H54 (cell line): Measurements from ENCODE around the gene MYCBPAP.

Experiments used
- DNase-seq: peaks from one replicate; pipeline ENCODE4 v3.0.0; 2011; ENCODE audit warnings: low spot score, mixed read lengths; ENCODE audit not compliant: insufficient read length
- FAIRE-seq: peaks from 3 replicates; lab custom pipeline; 2011; peaks lifted over from hg19 to GRCh38; lab: Jason Lieb, UNC
- POLR2A ChIP-seq: IDR thresholded peaks from 2 replicates; pipeline ENCODE4 v1.6.1; 2011; ENCODE audit warnings: low read depth, mild to moderate bottlenecking, low read length

The MYCBPAP gene

DNA sequence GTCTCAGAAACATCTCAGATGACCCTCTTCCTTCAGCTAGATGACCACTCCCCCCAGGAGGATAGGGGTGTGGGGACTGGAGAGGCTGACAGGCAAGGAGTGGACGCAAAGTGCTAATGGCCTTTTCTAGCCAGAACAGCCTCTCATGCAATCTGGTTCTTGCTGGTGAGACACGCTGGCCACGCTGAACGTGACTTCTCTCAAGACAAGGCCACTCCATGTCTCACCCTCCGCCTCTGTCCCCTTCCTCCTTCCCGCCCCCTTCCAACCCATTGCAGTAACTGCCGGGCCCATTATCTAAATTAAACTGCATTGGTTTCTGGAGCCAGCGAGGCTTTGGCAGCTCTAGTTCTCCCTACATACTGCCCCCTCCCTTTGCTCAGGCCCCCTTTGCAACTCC lies 61.8 kb downstream of the MYCBPAP start:
- DNase-seq = no peak
- no peak for FAIRE-seq
- TF ChIP-seq POLR2A = no peak

DNA sequence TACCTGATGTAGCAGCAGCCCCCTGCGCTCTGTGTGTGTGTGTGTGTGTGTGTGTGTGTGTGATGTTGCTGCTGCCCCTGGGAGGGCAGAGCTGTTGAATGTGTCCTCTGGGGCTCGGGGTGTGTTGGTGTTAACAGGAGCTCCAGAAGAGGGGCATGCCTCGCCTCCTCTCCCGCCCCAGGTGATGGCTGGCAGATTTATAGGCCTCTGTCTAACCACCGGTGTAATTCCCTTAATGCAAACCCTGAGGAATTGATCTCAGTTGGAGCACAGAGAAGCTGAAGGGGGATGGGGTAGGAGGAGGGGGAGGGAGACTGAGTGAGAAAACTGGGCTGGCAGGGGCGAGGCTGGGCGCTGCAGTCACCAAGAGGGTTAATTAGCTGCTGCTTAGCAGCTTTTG lies 62.3 kb downstream of the MYCBPAP start:
- no peak for DNase-seq
- no peak for TF ChIP-seq POLR2A
- FAIRE-seq = no peak

GRCh38 chr17:50571681-50572080 lies 63.4 kb downstream of the MYCBPAP start:
- no peak for DNase-seq
- no peak for FAIRE-seq
- no peak for TF ChIP-seq POLR2A

- DNase-seq (no peak), FAIRE-seq (no peak)
- TF ChIP-seq POLR2A = no peak
These were observed 64.3 kb downstream of the MYCBPAP start for GRCh38 chr17:50572541-50572940.

DNA sequence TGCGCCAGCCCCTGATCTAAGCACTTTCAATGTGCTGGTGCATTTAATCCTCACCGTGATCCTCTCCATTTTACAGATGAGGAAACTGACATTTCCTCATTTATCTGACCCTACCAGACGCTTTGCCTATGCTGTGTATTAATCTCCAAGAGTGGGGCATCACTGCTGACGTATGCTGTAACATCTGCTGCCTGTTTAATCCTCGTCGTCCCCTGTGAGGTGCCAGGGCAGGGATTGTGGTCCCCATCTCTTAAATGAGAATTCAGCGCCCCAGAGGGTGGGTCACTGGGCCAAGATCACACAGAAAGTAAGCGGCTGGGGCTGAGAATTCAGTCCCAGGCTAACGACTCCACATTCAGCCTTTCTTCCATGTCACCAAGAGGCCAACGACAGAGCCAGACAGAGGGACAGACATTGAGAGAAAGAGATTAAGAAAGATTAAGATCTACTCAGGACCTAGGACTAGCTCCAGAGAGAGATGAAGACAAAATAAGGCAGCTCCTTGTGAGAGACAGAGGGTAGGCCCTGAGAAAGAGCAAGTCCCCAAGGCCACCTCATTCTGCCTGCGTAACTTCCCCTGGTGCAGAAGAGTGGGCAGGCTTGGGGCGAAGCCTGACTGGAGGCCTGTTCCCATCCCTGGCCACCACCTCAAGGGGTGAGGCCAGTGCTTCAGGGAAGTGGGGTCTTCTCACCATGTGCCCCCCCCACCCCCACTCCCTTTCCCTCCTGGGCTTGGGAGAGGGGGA lies 65.8 kb downstream of the MYCBPAP start:
- DNase-seq (no peak), FAIRE-seq (no peak)
- TF ChIP-seq POLR2A = no peak

DNA sequence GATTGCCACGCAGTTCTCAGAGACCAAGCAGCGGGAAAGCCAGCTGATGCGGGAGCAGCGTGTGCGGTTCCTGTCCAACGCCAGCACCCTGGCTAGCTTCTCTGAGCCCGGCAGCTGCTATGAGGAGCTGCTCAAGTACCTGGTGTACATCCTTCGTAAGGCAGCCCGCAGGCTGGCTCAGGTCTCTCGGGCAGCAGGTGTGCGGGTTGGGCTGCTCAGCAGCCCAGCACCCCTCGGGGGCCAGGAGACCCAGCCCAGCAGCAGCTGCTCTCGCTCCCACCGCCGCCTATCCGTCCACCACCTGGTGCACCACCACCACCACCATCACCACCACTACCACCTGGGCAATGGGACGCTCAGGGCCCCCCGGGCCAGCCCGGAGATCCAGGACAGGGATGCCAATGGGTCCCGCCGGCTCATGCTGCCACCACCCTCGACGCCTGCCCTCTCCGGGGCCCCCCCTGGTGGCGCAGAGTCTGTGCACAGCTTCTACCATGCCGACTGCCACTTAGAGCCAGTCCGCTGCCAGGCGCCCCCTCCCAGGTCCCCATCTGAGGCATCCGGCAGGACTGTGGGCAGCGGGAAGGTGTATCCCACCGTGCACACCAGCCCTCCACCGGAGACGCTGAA lies 67.5 kb downstream of the MYCBPAP start:
- DNase-seq = no peak
- TF ChIP-seq POLR2A = no peak
- FAIRE-seq = no peak

GRCh38 chr17:50576864-50577263 lies 68.6 kb downstream of the MYCBPAP start:
- DNase-seq (no peak), FAIRE-seq (no peak)
- TF ChIP-seq POLR2A = no peak

DNA sequence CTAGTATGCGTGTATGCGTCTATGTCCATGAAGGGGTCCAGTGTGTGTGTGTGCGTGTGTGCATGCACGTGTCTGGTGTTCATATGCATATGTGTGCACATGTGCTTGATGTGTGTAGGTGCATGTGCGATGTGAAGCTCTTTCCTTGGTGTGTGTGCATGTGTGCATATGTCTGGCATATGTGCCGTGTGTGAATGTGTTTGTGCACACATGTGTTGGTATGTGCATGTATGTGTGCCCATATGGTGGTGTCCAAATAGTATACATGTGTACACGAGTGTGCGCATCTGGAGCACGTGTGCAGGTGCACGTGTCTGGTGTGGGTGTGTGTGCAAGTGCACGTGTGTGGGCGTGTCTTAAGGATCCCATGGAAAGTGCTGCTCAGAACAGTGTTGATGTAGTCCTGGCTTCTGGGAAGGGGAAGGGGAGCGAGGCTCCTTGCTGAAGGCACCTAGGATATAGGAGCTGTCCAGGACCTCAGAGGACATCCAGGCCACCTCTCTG lies 69.3 kb downstream of the MYCBPAP start:
- TF ChIP-seq POLR2A = no peak
- no peak for DNase-seq
- no peak for FAIRE-seq

DNA sequence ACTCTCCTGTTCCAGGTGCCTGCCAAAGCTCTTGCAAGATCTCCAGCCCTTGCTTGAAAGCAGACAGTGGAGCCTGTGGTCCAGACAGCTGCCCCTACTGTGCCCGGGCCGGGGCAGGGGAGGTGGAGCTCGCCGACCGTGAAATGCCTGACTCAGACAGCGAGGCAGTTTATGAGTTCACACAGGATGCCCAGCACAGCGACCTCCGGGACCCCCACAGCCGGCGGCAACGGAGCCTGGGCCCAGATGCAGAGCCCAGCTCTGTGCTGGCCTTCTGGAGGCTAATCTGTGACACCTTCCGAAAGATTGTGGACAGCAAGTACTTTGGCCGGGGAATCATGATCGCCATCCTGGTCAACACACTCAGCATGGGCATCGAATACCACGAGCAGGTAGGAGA lies 69.9 kb downstream of the MYCBPAP start:
- no peak for DNase-seq
- no peak for TF ChIP-seq POLR2A
- FAIRE-seq = no peak

GRCh38 chr17:50579399-50579798 lies 71.2 kb downstream of the MYCBPAP start:
- FAIRE-seq (no peak), DNase-seq (no peak)
- TF ChIP-seq POLR2A = no peak

GRCh38 chr17:50580646-50581045 lies 72.4 kb downstream of the MYCBPAP start:
- FAIRE-seq = no peak
- DNase-seq = no peak
- TF ChIP-seq POLR2A = no peak
